Measurements from ENCODE around the gene LHX4. TPM values are rescaled to one million over a fixed set of nuclear protein-coding genes. Genes with fewer than 3 reads are reported as not detected.

Gene LHX4
- total and polyA plus RNA-seq, 2 of the 13 experiments (the other 11 are each of a cell fraction or from before 2014, with no cell fraction given), result 0.03 to 0.07 TPM

DNA sequence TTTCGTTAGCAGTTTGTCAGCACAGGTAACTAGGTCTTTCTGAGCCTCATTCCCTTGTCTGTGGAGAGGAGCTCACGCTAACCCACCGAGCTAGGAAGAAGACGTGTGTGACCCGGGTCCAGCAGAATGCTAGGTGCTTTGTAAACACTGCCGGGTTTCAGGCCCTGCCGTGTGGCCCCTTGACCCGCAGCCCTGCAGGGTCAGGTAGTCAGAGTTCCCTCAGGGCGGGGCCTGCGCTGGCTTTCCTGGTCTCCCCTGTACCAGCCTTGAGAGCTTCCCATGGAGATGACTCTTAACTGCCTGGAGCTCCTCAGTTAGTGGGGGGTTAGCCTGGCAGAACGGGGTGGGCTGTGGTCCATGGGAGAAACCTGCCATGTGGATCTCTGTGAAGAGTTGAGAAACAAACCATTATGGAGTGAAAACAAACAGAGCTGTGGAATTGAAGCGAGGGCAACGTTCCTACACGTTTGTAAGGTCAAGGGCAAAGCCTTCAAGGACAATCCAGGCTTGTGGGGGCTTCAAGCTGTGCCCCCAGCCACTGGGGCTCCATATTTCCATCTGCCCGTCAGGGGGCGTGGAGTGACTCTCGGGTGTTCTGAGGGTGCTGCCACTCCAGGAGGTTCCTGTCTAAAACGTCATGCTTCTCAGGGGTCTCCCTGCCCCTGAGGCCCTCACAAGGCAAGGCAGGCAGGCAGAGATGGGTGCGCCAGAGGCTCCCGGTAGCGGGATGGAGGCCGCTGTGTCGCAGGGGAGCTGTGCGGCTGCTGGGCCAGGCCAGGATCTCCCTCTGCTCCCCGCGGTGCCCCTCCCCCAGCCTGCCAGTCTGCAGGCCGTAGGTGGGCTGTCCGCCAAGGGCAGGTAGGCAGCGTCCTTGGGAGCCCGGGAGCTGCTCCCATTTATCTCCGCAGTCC lies 23.8 kb downstream of the LHX4 start (continued):
- TF ChIP-seq, protein P1, sequence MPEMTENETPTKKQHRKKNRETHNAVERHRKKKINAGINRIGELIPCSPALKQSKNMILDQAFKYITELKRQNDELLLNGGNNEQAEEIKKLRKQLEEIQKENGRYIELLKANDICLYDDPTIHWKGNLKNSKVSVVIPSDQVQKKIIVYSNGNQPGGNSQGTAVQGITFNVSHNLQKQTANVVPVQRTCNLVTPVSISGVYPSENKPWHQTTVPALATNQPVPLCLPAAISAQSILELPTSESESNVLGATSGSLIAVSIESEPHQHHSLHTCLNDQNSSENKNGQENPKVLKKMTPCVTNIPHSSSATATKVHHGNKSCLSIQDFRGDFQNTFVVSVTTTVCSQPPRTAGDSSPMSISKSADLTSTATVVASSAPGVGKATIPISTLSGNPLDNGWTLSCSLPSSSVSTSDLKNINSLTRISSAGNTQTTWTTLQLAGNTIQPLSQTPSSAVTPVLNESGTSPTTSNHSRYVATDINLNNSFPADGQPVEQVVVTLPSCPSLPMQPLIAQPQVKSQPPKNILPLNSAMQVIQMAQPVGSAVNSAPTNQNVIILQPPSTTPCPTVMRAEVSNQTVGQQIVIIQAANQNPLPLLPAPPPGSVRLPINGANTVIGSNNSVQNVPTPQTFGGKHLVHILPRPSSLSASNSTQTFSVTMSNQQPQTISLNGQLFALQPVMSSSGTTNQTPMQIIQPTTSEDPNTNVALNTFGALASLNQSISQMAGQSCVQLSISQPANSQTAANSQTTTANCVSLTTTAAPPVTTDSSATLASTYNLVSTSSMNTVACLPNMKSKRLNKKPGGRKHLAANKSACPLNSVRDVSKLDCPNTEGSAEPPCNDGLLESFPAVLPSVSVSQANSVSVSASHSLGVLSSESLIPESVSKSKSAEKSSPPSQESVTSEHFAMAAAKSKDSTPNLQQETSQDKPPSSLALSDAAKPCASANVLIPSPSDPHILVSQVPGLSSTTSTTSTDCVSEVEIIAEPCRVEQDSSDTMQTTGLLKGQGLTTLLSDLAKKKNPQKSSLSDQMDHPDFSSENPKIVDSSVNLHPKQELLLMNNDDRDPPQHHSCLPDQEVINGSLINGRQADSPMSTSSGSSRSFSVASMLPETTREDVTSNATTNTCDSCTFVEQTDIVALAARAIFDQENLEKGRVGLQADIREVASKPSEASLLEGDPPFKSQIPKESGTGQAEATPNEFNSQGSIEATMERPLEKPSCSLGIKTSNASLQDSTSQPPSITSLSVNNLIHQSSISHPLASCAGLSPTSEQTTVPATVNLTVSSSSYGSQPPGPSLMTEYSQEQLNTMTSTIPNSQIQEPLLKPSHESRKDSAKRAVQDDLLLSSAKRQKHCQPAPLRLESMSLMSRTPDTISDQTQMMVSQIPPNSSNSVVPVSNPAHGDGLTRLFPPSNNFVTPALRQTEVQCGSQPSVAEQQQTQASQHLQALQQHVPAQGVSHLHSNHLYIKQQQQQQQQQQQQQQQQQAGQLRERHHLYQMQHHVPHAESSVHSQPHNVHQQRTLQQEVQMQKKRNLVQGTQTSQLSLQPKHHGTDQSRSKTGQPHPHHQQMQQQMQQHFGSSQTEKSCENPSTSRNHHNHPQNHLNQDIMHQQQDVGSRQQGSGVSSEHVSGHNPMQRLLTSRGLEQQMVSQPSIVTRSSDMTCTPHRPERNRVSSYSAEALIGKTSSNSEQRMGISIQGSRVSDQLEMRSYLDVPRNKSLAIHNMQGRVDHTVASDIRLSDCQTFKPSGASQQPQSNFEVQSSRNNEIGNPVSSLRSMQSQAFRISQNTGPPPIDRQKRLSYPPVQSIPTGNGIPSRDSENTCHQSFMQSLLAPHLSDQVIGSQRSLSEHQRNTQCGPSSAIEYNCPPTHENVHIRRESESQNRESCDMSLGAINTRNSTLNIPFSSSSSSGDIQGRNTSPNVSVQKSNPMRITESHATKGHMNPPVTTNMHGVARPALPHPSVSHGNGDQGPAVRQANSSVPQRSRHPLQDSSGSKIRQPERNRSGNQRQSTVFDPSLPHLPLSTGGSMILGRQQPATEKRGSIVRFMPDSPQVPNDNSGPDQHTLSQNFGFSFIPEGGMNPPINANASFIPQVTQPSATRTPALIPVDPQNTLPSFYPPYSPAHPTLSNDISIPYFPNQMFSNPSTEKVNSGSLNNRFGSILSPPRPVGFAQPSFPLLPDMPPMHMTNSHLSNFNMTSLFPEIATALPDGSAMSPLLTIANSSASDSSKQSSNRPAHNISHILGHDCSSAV (CRISPR knock-in tag; IDR thresholded peaks at IDR 0.05; ENCODE audit: borderline replicate concordance), result no peak
- TF ChIP-seq ZNF816 (CRISPR knock-in tag; IDR thresholded peaks at IDR 0.05; ENCODE audit: borderline replicate concordance) (no peak), KLF15 (CRISPR knock-in tag; IDR thresholded peaks at IDR 0.05; ENCODE audit: borderline replicate concordance) (no peak), ZNF75D (CRISPR knock-in tag; IDR thresholded peaks at IDR 0.05; ENCODE audit: borderline replicate concordance) (no peak), ZNF567 (CRISPR knock-in tag; IDR thresholded peaks at IDR 0.05; ENCODE audit: borderline replicate concordance) (no peak), ZNF296 (CRISPR knock-in tag; conservative IDR thresholded peaks at IDR 0.05) (no peak), ZNF432 (CRISPR knock-in tag; IDR thresholded peaks at IDR 0.05; ENCODE audit: borderline replicate concordance) (no peak), PAX8 (CRISPR knock-in tag; IDR thresholded peaks at IDR 0.05; ENCODE audit: borderline replicate concordance) (no peak), HMG20A (CRISPR knock-in tag; IDR thresholded peaks at IDR 0.05; ENCODE audit: borderline replicate concordance) (peak; percentile 37; the same call in 1 of the 2 replicates), PITX1 (CRISPR knock-in tag; IDR thresholded peaks at IDR 0.05) (no peak), ATM (IDR thresholded peaks at IDR 0.05; ENCODE audit: borderline replicate concordance) (no peak), ZNF782 (CRISPR knock-in tag; IDR thresholded peaks at IDR 0.05; ENCODE audit: borderline replicate concordance) (no peak)
- TF ChIP-seq, protein P2, sequence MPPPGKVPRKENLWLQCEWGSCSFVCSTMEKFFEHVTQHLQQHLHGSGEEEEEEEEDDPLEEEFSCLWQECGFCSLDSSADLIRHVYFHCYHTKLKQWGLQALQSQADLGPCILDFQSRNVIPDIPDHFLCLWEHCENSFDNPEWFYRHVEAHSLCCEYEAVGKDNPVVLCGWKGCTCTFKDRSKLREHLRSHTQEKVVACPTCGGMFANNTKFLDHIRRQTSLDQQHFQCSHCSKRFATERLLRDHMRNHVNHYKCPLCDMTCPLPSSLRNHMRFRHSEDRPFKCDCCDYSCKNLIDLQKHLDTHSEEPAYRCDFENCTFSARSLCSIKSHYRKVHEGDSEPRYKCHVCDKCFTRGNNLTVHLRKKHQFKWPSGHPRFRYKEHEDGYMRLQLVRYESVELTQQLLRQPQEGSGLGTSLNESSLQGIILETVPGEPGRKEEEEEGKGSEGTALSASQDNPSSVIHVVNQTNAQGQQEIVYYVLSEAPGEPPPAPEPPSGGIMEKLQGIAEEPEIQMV (CRISPR knock-in tag; IDR thresholded peaks at IDR 0.05; ENCODE audit: low read depth), result no peak
- TF ChIP-seq, protein P3, sequence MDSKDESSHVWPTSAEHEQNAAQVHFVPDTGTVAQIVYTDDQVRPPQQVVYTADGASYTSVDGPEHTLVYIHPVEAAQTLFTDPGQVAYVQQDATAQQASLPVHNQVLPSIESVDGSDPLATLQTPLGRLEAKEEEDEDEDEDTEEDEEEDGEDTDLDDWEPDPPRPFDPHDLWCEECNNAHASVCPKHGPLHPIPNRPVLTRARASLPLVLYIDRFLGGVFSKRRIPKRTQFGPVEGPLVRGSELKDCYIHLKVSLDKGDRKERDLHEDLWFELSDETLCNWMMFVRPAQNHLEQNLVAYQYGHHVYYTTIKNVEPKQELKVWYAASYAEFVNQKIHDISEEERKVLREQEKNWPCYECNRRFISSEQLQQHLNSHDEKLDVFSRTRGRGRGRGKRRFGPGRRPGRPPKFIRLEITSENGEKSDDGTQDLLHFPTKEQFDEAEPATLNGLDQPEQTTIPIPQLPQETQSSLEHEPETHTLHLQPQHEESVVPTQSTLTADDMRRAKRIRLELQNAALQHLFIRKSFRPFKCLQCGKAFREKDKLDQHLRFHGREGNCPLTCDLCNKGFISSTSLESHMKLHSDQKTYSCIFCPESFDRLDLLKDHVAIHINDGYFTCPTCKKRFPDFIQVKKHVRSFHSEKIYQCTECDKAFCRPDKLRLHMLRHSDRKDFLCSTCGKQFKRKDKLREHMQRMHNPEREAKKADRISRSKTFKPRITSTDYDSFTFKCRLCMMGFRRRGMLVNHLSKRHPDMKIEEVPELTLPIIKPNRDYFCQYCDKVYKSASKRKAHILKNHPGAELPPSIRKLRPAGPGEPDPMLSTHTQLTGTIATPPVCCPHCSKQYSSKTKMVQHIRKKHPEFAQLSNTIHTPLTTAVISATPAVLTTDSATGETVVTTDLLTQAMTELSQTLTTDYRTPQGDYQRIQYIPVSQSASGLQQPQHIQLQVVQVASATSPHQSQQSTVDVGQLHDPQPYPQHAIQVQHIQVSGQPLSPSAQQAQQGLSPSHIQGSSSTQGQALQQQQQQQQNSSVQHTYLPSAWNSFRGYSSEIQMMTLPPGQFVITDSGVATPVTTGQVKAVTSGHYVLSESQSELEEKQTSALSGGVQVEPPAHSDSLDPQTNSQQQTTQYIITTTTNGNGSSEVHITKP (CRISPR knock-in tag; IDR thresholded peaks at IDR 0.05; ENCODE audit: low read depth), result no peak
